ENCODE data around the gene SYNJ1.

- TF ChIP-seq CTCF (IDR thresholded peaks at IDR 0.05; ENCODE audit: insufficient read depth, low read depth, low read length) (no peak), EZH2 (IDR thresholded peaks at IDR 0.05; ENCODE audit: insufficient read depth, low read length) (no peak)
Observed at GRCh38 chr21:32750405-32750804, 22.6 kb upstream of the SYNJ1 start.

Measured in astrocyte (in vitro differentiated cells and primary cell).